H9 (cell line): ENCODE data around the gene SLC30A7. TPM values are rescaled to one million over a fixed set of nuclear protein-coding genes. Genes with fewer than 3 reads are reported as not detected.

Experiments
- DNase-seq: peaks from one replicate; pipeline ENCODE4 v3.0.0-alpha.2; 2017
- H2AFZ ChIP-seq: one replicate; pipeline ENCODE4 v1.6.1; 2013; ENCODE audit warnings: mild to moderate bottlenecking, low read length, control low read depth, moderate library complexity
- H2AK5ac ChIP-seq: 2 replicates; pipeline ENCODE4 v1.6.1; 2013; ENCODE audit warnings: low read length, control low read depth, mixed read lengths; ENCODE audit not compliant: insufficient read length
- H2BK120ac ChIP-seq: one replicate; pipeline ENCODE4 v1.6.1; 2013; ENCODE audit warnings: low read depth, mild to moderate bottlenecking, low read length, control low read depth, inconsistent platforms; ENCODE audit not compliant: poor library complexity, severe bottlenecking
- H2BK12ac ChIP-seq: 2 replicates; pipeline ENCODE4 v1.6.1; 2013; ENCODE audit warnings: low read length, control low read depth, mixed read lengths, low read depth; ENCODE audit not compliant: insufficient read length
- H2BK15ac ChIP-seq: 2 replicates; pipeline ENCODE4 v1.6.1; 2013; ENCODE audit warnings: low read depth, low read length, control low read depth
- H2BK20ac ChIP-seq: one replicate; pipeline ENCODE4 v1.6.1; 2013; ENCODE audit warnings: low read depth, mild to moderate bottlenecking, low read length, control low read depth, inconsistent platforms; ENCODE audit not compliant: poor library complexity, severe bottlenecking
- H2BK5ac ChIP-seq: 2 replicates; pipeline ENCODE4 v1.6.1; 2013; ENCODE audit warnings: low read length, control low read depth, mixed read lengths; ENCODE audit not compliant: insufficient read length
- H3K14ac ChIP-seq: 2 replicates; pipeline ENCODE4 v1.6.1; 2013; ENCODE audit warnings: low read length, control low read depth; ENCODE audit not compliant: insufficient read depth
- H3K18ac ChIP-seq: 2 replicates; pipeline ENCODE4 v1.6.1; 2013; ENCODE audit warnings: low read depth, mild to moderate bottlenecking, mixed read lengths, low read length, control low read depth; ENCODE audit not compliant: insufficient read length
- H3K23ac ChIP-seq: 2 replicates; pipeline ENCODE4 v1.6.1; 2013; ENCODE audit warnings: low read length, control low read depth, mixed read lengths, low read depth; ENCODE audit not compliant: insufficient read length
- H3K23me2 ChIP-seq: 2 replicates; pipeline ENCODE4 v1.6.1; 2013; ENCODE audit warnings: low read depth, mild to moderate bottlenecking, mixed read lengths, low read length, control low read depth; ENCODE audit not compliant: insufficient read length, poor library complexity, severe bottlenecking
- H3K27ac ChIP-seq: 2 replicates; pipeline ENCODE4 v1.5.1; 2013; ENCODE audit warnings: low read length, control low read depth, mixed read lengths, low read depth; ENCODE audit not compliant: insufficient read length
- H3K27me3 ChIP-seq: 2 replicates; pipeline ENCODE4 v1.6.1; 2013; ENCODE audit warnings: low read length, control low read depth, inconsistent platforms; ENCODE audit not compliant: insufficient read depth
- H3K4ac ChIP-seq: 2 replicates; pipeline ENCODE4 v1.6.1; 2013; ENCODE audit warnings: low read depth, mild to moderate bottlenecking, control low read depth, inconsistent platforms, low read length, moderate library complexity
- H3K4me1 ChIP-seq: 2 replicates; pipeline ENCODE4 v1.6.1; 2013; ENCODE audit warnings: low read length, control low read depth, inconsistent platforms; ENCODE audit not compliant: insufficient read depth
- H3K4me2 ChIP-seq: 2 replicates; pipeline ENCODE4 v1.6.1; 2013; ENCODE audit warnings: low read length, control low read depth, mixed read lengths; ENCODE audit not compliant: insufficient read length, insufficient read depth
- H3K56ac ChIP-seq: 2 replicates; pipeline ENCODE4 v1.6.1; 2013; ENCODE audit warnings: low read depth, mild to moderate bottlenecking, mixed read lengths, low read length, control low read depth; ENCODE audit not compliant: insufficient read length
- H3K79me1 ChIP-seq: 2 replicates; pipeline ENCODE4 v1.6.1; 2013; ENCODE audit warnings: low read depth, mild to moderate bottlenecking, moderate library complexity, low read length, control low read depth, inconsistent platforms; ENCODE audit not compliant: insufficient read depth, poor library complexity, severe bottlenecking
- H3K79me2 ChIP-seq: 2 replicates; pipeline ENCODE4 v1.6.1; 2013; ENCODE audit warnings: low read length, control low read depth, inconsistent platforms; ENCODE audit not compliant: insufficient read depth
- H3K9ac ChIP-seq: 2 replicates; pipeline ENCODE4 v1.6.1; 2013; ENCODE audit warnings: low read length, control low read depth, mixed read lengths; ENCODE audit not compliant: insufficient read length; ENCODE audit errors: extremely low read depth
- H3K9me3 ChIP-seq: one replicate; pipeline ENCODE4 v1.6.1; 2013; ENCODE audit warnings: low read depth, low read length, inconsistent platforms; ENCODE audit not compliant: control insufficient read depth
- H3T11ph ChIP-seq: one replicate; pipeline ENCODE4 v1.6.1; 2013; ENCODE audit warnings: mild to moderate bottlenecking, low read length, control low read depth, inconsistent platforms
- H4K20me1 ChIP-seq: one replicate; pipeline ENCODE4 v1.6.1; 2013; ENCODE audit not compliant: control insufficient read depth, insufficient read length, insufficient read depth
- H4K5ac ChIP-seq: 2 replicates; pipeline ENCODE4 v1.6.1; 2013; ENCODE audit warnings: low read depth, mild to moderate bottlenecking, mixed read lengths, low read length, control low read depth; ENCODE audit not compliant: insufficient read length
- H4K8ac ChIP-seq: replicated peaks from 2 replicates; pipeline ENCODE4 v1.6.1; 2013; ENCODE audit warnings: low read length, control low read depth, mixed read lengths, low read depth; ENCODE audit not compliant: insufficient read length
- H4K91ac ChIP-seq: 2 replicates; pipeline ENCODE4 v1.6.1; 2013; ENCODE audit warnings: low read depth, mild to moderate bottlenecking, moderate library complexity, mixed read lengths, low read length, control low read depth; ENCODE audit not compliant: insufficient read length
- H3K27ac Mint-ChIP-seq, 3 experiments: 2 replicates in 2 of 3; 3 replicates in 1 of 3; pipeline ENCODE4 v1.8.0; 2020 to 2021; ENCODE audit warnings: mixed read lengths in 3 of 3, mild to moderate bottlenecking in 1 of 3, moderate library complexity in 1 of 3
- H3K27me3 Mint-ChIP-seq: 2 replicates; pipeline ENCODE4 v1.8.0; 2021; ENCODE audit warnings: low read depth, mild to moderate bottlenecking, moderate library complexity, mixed read lengths
- H3K36me3 Mint-ChIP-seq, 3 experiments: 2 replicates in 2 of 3; 3 replicates in 1 of 3; pipeline ENCODE4 v1.8.0; 2020 to 2021; ENCODE audit warnings: low read depth in 3 of 3, mixed read lengths in 3 of 3; ENCODE audit not compliant: insufficient read depth in 1 of 3
- H3K4me1 Mint-ChIP-seq, 2 experiments: 2 replicates each; pipeline ENCODE4 v1.8.0; 2020; ENCODE audit warnings: mixed read lengths in 2 of 2
- H3K4me3 Mint-ChIP-seq, 2 experiments: 2 replicates in 1 of 2; 3 replicates in 1 of 2; pipeline ENCODE4 v1.8.0; 2020 to 2021; ENCODE audit warnings: mild to moderate bottlenecking in 2 of 2, mixed read lengths in 2 of 2, moderate library complexity in 1 of 2
- H3K9me3 Mint-ChIP-seq, 2 experiments: 2 replicates in 1 of 2; 3 replicates in 1 of 2; pipeline ENCODE4 v1.8.0; 2020; ENCODE audit warnings: mild to moderate bottlenecking in 2 of 2, mixed read lengths in 2 of 2, moderate library complexity in 1 of 2
- WGBS: extraction: QIAGEN DNeasy Blood & Tissue Kit; methylation state at CpG from one replicate; pipeline ENCODE4 v1.1.7; 2013; ENCODE audit warnings: missing lambda C conversion rate, low lambda C conversion rate, mixed read lengths; ENCODE audit not compliant: insufficient read length; ENCODE audit errors: extremely low coverage; 5-methylcytosine and 5-hydroxymethylcytosine counted together
- total RNA-seq: library from RNA; stranded (reverse); gene quantifications from 2 replicates; pipeline ENCODE4 v1.2.1, GENCODE V29; 2021
- TF ChIP-seq, protein P1 (sequence below): fragments of 200-600 bp; sonication (generic); conservative IDR thresholded peaks from 3 replicates; pipeline ENCODE4 v1.8.0; 2021; ENCODE audit warnings: antibody characterized with exemption, mild to moderate bottlenecking

Gene SLC30A7
- total RNA-seq, 1 experiment from 2014 or later = 25.6 TPM

DNA sequence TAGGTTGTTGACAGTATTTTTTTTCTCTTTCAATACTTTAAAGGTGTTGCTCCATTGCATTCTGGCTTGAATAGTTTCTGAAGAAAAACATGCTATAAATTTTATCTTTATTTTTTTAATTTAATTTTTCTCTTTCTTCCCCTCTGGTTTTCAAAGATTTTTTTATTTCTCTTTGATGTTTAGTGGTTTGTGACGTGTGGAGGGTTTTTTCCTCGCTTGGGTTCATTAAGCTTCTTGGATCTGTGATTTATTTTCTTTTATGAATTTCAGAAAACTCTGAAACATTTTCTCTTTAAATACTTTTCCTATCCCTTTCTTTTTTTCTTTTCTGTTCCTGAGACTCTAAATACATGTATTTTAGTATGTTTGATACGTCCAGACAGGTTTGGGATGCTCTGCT is 9.3 kb downstream of the SLC30A7 start:
- Mint-ChIP-seq H3K9me3 (peaks cover 0 to 3% of the 10 kb centered on the region in 2 experiments; a peak in 2 of 5 replicates), H3K27ac (no peak overlapping the region), H3K4me1 (no peaks in the 10 kb centered on the region), H3K36me3 (peaks cover 19 to 48% (median 47%) of the 10 kb centered on the region in 3 experiments; a peak in 6 of 7 replicates), H3K4me3 (no peak overlapping the region), H3K27me3 (no peaks in the 10 kb centered on the region)
- Histone ChIP-seq H3K79me1 (peaks cover 3% of the 10 kb centered on the region), H4K91ac (no peak overlapping the region), H3K9ac (no peak overlapping the region), H3K79me2 (peaks cover 2% of the 10 kb centered on the region; the same call in 1 of the 2 replicates), H3K9me3 (no peaks in the 10 kb centered on the region), H3K4ac (no peak overlapping the region), H2AFZ (no peak overlapping the region), H3K27me3 (no peaks in the 10 kb centered on the region), H4K20me1 (no peaks in the 10 kb centered on the region), H2BK12ac (no peak overlapping the region), H3K4me1 (no peaks in the 10 kb centered on the region), H3K56ac (no peak overlapping the region), H3K18ac (no peak overlapping the region), H2BK5ac (no peak overlapping the region), H3K23ac (no peak overlapping the region), H3K4me2 (no peak overlapping the region), H2AK5ac (no peak overlapping the region), H2BK20ac (no peak overlapping the region), H4K5ac (no peak overlapping the region), H3K14ac (no peak overlapping the region), H3T11ph (no peak overlapping the region), H4K8ac (no peak overlapping the region), H3K23me2 (no peaks in the 10 kb centered on the region), H2BK120ac (no peak overlapping the region), H2BK15ac (no peak overlapping the region), H3K27ac (no peak overlapping the region)
- no CpG with 5 or more reads among the region's 3 CpGs for WGBS
- no peak for DNase-seq
- TF ChIP-seq, protein P1, sequence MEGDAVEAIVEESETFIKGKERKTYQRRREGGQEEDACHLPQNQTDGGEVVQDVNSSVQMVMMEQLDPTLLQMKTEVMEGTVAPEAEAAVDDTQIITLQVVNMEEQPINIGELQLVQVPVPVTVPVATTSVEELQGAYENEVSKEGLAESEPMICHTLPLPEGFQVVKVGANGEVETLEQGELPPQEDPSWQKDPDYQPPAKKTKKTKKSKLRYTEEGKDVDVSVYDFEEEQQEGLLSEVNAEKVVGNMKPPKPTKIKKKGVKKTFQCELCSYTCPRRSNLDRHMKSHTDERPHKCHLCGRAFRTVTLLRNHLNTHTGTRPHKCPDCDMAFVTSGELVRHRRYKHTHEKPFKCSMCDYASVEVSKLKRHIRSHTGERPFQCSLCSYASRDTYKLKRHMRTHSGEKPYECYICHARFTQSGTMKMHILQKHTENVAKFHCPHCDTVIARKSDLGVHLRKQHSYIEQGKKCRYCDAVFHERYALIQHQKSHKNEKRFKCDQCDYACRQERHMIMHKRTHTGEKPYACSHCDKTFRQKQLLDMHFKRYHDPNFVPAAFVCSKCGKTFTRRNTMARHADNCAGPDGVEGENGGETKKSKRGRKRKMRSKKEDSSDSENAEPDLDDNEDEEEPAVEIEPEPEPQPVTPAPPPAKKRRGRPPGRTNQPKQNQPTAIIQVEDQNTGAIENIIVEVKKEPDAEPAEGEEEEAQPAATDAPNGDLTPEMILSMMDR = no peak
